Subcutaneous adipose tissue (tissue), 4 donors: ENCODE results near the gene IGF1. TPM values are rescaled to one million over a fixed set of nuclear protein-coding genes. Genes with fewer than 3 reads are reported as not detected.

Source experiments
- CTCF ChIP-seq: fragments of 450-650 bp; IDR thresholded peaks from one replicate; pipeline ENCODE4 v1.5.1; 2016; ENCODE audit warnings: low read depth, mild to moderate bottlenecking, control low read depth, antibody characterized with exemption, moderate library complexity
- total RNA-seq, 4 donors: library from RNA; depleted of rRNA; stranded (reverse); fragments of >200 nt; gene quantifications; one replicate each; pipeline ENCODE4 v1.1.0, GENCODE V29; 2016

Gene IGF1
- total RNA-seq, 4 donors from 2014 or later: 60.3 to 354 (median 140) TPM

GRCh38 chr12:102498471-102498870, 18.1 kb upstream of the IGF1 start:
- TF ChIP-seq CTCF: no peak

- no peak for TF ChIP-seq CTCF
Measured at GRCh38 chr12:102497743-102498142, 17.4 kb upstream of the IGF1 start.

- TF ChIP-seq CTCF: no peak
Measured at GRCh38 chr12:102496591-102496990, 16.2 kb upstream of the IGF1 start.

GRCh38 chr12:102487226-102487625, 6.9 kb upstream of the IGF1 start:
- TF ChIP-seq CTCF: no peak

GRCh38 chr12:102486153-102486552, 5.8 kb upstream of the IGF1 start:
- no peak for TF ChIP-seq CTCF

GRCh38 chr12:102484428-102484958, 4.1 kb upstream of the IGF1 start:
- TF ChIP-seq CTCF: no peak

GRCh38 chr12:102484017-102484416, 3.7 kb upstream of the IGF1 start:
- TF ChIP-seq CTCF: no peak

GRCh38 chr12:102483466-102483865, 3.1 kb upstream of the IGF1 start:
- no peak for TF ChIP-seq CTCF
